Astrocyte of the cerebellum (primary cell): ENCODE measurements around the gene TLCD5.

ENCODE experiments used
- DNase-seq: peaks from one replicate; pipeline ENCODE4 v3.0.0-alpha.2; 2011; ENCODE audit warnings: low read depth
- H3K4me3 ChIP-seq: 2 replicates; pipeline ENCODE4 v1.5.1; 2011; ENCODE audit warnings: mild to moderate bottlenecking, low read depth, low read length, moderate library complexity
- in situ Hi-C: cut with HindIII; loops from 2 replicates; pipeline ENCODE4 v1.10.0; 2017; ENCODE audit warnings: low sequenced_read_pairs
- TF ChIP-seq, protein P1 (sequence below): IDR thresholded peaks from 2 replicates; pipeline ENCODE4 v1.5.1; 2012; ENCODE audit warnings: low read length, low read depth, moderate library complexity, mild to moderate bottlenecking; ENCODE audit errors: missing control alignments

Gene TLCD5

DNA sequence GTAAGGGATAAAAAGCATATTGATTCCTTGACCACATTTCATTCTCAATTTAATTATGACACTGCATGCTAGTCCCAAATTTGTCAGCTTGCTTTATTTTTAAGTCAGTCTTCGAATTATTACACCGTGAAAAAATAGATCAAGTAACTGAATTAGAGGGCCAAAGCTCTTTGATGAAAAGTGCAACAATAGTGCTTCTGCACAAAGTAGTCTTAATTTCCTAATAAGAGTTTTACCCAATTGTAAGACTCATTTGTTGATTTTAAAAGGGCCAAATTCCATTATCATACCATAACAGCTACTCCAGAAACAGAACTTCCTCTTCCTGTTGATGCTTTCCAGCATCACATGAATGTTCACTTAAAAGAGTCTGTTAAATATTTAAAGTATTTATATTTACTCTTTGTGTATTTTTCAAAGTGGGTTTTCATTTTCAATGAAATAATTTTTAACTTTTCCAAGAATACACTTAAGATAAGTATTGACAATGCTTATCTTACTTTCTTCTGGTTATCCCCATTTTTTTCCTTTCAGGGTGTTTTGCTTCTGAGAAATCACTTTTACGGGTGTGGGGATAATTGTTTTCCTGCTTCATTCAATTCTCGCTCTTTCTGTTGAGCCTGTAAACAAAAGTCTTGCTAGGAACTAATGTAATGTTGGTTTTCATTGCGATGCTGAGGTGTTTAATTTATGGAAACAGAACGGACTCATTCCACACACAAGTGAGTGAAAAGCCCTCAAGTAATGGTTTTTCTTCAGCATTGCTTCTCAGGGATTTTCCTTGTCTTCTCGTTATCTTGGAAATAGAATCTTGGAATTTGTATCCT, 13.2 kb downstream of the TLCD5 start:
- H3K4me3 ChIP-seq = peak overlapping the region; percentile 72
- no peak for DNase-seq
- in situ Hi-C loops = no loop called here
- TF ChIP-seq, protein P1, sequence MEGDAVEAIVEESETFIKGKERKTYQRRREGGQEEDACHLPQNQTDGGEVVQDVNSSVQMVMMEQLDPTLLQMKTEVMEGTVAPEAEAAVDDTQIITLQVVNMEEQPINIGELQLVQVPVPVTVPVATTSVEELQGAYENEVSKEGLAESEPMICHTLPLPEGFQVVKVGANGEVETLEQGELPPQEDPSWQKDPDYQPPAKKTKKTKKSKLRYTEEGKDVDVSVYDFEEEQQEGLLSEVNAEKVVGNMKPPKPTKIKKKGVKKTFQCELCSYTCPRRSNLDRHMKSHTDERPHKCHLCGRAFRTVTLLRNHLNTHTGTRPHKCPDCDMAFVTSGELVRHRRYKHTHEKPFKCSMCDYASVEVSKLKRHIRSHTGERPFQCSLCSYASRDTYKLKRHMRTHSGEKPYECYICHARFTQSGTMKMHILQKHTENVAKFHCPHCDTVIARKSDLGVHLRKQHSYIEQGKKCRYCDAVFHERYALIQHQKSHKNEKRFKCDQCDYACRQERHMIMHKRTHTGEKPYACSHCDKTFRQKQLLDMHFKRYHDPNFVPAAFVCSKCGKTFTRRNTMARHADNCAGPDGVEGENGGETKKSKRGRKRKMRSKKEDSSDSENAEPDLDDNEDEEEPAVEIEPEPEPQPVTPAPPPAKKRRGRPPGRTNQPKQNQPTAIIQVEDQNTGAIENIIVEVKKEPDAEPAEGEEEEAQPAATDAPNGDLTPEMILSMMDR = no peak

DNA sequence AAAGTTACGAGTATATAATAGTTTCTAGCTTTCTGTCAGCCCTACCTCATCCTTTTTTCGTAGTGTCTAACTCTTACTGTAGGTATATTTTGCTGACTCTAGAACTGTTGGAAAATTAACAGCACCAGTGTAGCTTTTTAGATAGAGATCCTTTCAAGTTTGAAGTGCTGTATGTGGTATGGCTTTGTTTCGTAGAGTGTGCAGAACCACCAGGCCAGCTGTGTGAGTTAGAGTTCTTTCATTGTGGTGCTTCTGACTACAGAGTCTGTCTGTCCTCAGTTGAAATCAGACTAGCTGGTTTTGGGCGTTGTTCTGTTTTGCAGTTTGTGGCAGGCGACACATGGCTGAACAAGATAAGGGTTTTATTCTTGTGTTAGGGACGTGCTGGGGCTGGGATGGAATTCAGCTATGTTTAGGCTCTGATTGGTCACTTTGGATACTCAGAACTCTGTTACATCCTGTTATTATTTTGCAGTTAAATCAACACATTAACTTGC, 14.3 kb downstream of the TLCD5 start:
- peak overlapping the region; percentile 72 for H3K4me3 ChIP-seq
- DNase-seq = no peak
- TF ChIP-seq, protein P1 = no peak
- in situ Hi-C loops = no loop called here

DNA sequence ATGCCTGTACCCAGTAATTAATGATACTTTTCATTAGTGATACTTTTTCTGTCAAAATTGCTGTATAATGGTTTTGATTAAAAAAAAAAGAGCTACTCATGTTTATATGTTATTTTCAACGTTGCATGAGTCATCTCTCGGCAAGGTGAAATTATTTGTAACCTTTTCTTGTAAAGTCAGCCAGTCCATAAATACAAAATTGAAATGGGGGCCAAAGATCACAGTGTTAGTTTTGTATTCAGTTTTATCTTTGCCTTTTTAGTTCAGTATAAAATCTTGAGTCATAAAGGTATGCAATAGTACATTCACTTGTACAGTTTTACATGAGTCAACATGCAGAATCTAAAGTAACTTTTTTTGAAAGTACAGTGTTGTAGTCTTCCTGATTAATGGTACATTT, 15.4 kb downstream of the TLCD5 start:
- TF ChIP-seq, protein P1 = no peak
- in situ Hi-C loops = no loop called here
- no peak overlapping the region for H3K4me3 ChIP-seq
- no peak for DNase-seq

DNA sequence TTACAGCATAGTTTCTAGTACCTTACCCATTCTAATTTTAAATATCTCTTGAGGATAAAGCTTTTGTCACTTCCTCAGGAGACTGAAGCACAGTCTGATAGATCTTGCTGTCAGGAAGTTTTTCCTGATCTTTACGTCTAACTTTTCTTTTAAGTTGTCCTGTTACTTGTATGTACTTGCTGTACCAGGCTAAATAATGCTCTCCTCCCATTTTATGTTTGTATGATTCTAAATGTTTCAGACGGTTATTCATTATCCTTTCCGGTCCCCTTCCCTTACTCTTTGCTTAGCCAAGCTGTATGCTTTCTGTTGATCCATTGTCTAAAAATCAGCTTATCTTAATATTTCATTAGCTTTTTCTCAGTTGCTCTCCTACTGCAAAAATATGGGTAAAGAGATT, 17.1 kb downstream of the TLCD5 start:
- no peak for DNase-seq
- in situ Hi-C loops = no loop called here
- TF ChIP-seq, protein P1 = no peak
- H3K4me3 ChIP-seq = no peak overlapping the region

DNA sequence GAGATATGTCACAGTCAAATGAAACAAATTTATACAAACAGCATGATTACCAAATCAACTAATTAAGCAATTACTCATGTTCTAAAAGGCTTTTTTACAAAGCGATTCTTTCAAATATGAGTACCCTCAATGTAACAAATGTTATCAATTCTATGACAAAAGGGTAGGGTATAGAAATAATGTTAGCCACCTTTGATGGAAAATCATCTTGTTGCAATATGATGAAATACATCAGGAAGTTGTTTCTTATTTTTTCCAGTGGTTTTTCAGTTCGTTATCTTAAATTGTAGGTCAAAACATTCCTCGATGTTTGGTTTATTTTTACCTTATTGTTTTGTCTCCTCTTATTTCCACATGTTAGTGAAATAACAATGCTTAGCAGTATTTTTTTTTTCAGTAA, 17.6 kb downstream of the TLCD5 start:
- in situ Hi-C loops = no loop called here
- no peak for DNase-seq
- TF ChIP-seq, protein P1 = no peak
- no peak overlapping the region for H3K4me3 ChIP-seq

DNA sequence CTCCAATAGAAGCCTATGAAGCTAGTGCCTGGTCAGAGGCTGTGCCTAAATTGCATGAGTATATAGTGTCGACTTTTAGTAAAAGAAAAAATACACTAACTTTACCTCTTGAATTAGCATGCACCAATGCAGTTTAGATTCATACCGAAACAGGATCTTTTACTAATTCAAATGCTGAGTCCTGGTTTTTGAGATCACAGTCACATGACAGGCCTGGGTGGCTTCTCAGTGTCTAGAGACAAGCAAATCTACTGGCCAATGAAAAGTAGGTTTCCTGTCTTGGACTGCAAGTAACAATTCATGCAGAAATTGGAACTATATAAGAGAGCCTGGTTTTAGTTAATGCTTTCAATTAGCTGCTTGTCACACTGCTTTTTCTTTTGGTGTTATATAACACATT, 18.3 kb downstream of the TLCD5 start:
- no peak for DNase-seq
- in situ Hi-C loops = no loop called here
- TF ChIP-seq, protein P1 = no peak
- H3K4me3 ChIP-seq = no peak overlapping the region
